Neural cell (in vitro differentiated cells): ENCODE measurements around the gene BAG5. TPM values are rescaled to one million over a fixed set of nuclear protein-coding genes. Genes with fewer than 3 reads are reported as not detected.
A peak's percentile ranks its signal among the peaks of the same experiment; 100 is the strongest.

Experiments used
- H2AFZ ChIP-seq: fragments of 200-600, 300-800 bp; sonication (generic), shearing (Covaris generic); 2 replicates; pipeline ENCODE4 v1.6.0; 2014; ENCODE audit warnings: low read depth, mild to moderate bottlenecking, antibody characterized with exemption, low read length, moderate library complexity
- H3F3A ChIP-seq: fragments of 200-600 bp; shearing (Covaris generic); 2 replicates; pipeline ENCODE4 v1.6.1; 2016; ENCODE audit warnings: mild to moderate bottlenecking, moderate library complexity, mixed read lengths, antibody characterized with exemption, low read length; ENCODE audit not compliant: insufficient read depth, poor library complexity, severe bottlenecking
- H3K27ac ChIP-seq: fragments of 200-600, 300-800 bp; sonication (generic), shearing (Covaris generic); 2 replicates; pipeline ENCODE4 v1.5.1; 2014; ENCODE audit warnings: mild to moderate bottlenecking, low read length, moderate library complexity
- H3K27me3 ChIP-seq: fragments of 300-800, 200-600 bp; sonication (generic), shearing (Covaris generic); 2 replicates; pipeline ENCODE4 v1.6.0; 2014; ENCODE audit warnings: mild to moderate bottlenecking, low read depth, low read length, moderate library complexity; ENCODE audit not compliant: insufficient read depth
- H3K36me3 ChIP-seq: fragments of 300-800, 200-600 bp; sonication (generic), shearing (Covaris generic); 2 replicates; pipeline ENCODE4 v1.5.1; 2014; ENCODE audit warnings: mild to moderate bottlenecking, antibody characterized with exemption, low read length, moderate library complexity; ENCODE audit not compliant: insufficient read depth
- H3K4me2 ChIP-seq: fragments of 300-800, 200-600 bp; sonication (generic), shearing (Covaris generic); 2 replicates; pipeline ENCODE4 v1.6.0; 2014; ENCODE audit warnings: mild to moderate bottlenecking, low read length
- H3K4me3 ChIP-seq: fragments of 300-800, 200-600 bp; sonication (generic), shearing (Covaris generic); 2 replicates; pipeline ENCODE4 v1.5.1; 2014; ENCODE audit warnings: mild to moderate bottlenecking, low read length, moderate library complexity
- H3K79me2 ChIP-seq: fragments of 200-600 bp; shearing (Covaris generic); replicated peaks from 2 replicates; pipeline ENCODE4 v1.6.0; 2014; ENCODE audit warnings: mild to moderate bottlenecking, low read length, moderate library complexity; ENCODE audit not compliant: insufficient read depth
- H3K9ac ChIP-seq: fragments of 300-800, 200-600 bp; sonication (generic), shearing (Covaris generic); 2 replicates; pipeline ENCODE4 v1.6.1; 2016; ENCODE audit warnings: mild to moderate bottlenecking, low read length, mixed read lengths
- H3K9me2 ChIP-seq: fragments of 200-600 bp; shearing (Covaris generic); 2 replicates; pipeline ENCODE4 v1.6.1; 2016; ENCODE audit warnings: mild to moderate bottlenecking, low read length, mixed read lengths; ENCODE audit not compliant: insufficient read depth
- H3K9me3 ChIP-seq: fragments of 200-600, 300-800 bp; sonication (generic), shearing (Covaris generic); 2 replicates; pipeline ENCODE4 v1.6.1; 2016; ENCODE audit warnings: mild to moderate bottlenecking, mixed run types, low read length, moderate library complexity, mixed read lengths
- H4K20me1 ChIP-seq: fragments of 200-600 bp; shearing (Covaris generic); 2 replicates; pipeline ENCODE4 v1.6.1; 2016; ENCODE audit warnings: mild to moderate bottlenecking, mixed run types; ENCODE audit not compliant: insufficient read depth
- EP300 ChIP-seq: fragments of 450-650 bp; conservative IDR thresholded peaks from 2 replicates; pipeline ENCODE4 v1.6.1; 2014; ENCODE audit warnings: antibody characterized with exemption, mild to moderate bottlenecking, moderate library complexity; ENCODE audit not compliant: poor library complexity, severe bottlenecking
- EZH2 ChIP-seq: fragments of 200-600, 300-800 bp; shearing (Covaris generic), sonication (generic); IDR thresholded peaks from 2 replicates; pipeline ENCODE4 v1.6.1; 2014; ENCODE audit warnings: antibody characterized with exemption, low read length, borderline replicate concordance, mild to moderate bottlenecking; ENCODE audit not compliant: insufficient read depth, poor library complexity, severe bottlenecking
- MXI1 ChIP-seq: fragments of 450-650 bp; conservative IDR thresholded peaks from 2 replicates; pipeline ENCODE4 v1.6.1; 2014; ENCODE audit warnings: antibody characterized with exemption, mild to moderate bottlenecking; ENCODE audit not compliant: poor library complexity, severe bottlenecking
- POLR2AphosphoS5 ChIP-seq: IDR thresholded peaks from 2 replicates; pipeline ENCODE4 v1.6.1; 2012
- RAD21 ChIP-seq: fragments of 450-650 bp; conservative IDR thresholded peaks from 2 replicates; pipeline ENCODE4 v1.6.1; 2014; ENCODE audit warnings: antibody characterized with exemption, mild to moderate bottlenecking, moderate library complexity
- SMC3 ChIP-seq: fragments of 450-650 bp; conservative IDR thresholded peaks from 2 replicates; pipeline ENCODE4 v1.6.1; 2014; ENCODE audit warnings: antibody characterized with exemption, mild to moderate bottlenecking, moderate library complexity; ENCODE audit not compliant: poor library complexity
- TAF1 ChIP-seq: IDR thresholded peaks from 2 replicates; pipeline ENCODE4 v1.6.1; 2012; ENCODE audit warnings: low read depth
- polyA plus RNA-seq: library from polyadenylated mRNA; depleted of rRNA; stranded (reverse); fragments of >200 nt; gene quantifications from 2 replicates; pipeline ENCODE4 v1.2.3, GENCODE V29; 2014
- TF ChIP-seq, protein P1 (sequence below): fragments of 450-650 bp; IDR thresholded peaks from 2 replicates; pipeline ENCODE4 v1.5.1; 2014; ENCODE audit warnings: antibody characterized with exemption, mild to moderate bottlenecking, moderate library complexity; ENCODE audit not compliant: poor library complexity, severe bottlenecking
- TF ChIP-seq, protein P2 (sequence below): IDR thresholded peaks from 2 replicates; pipeline ENCODE4 v1.6.1; 2012; ENCODE audit warnings: borderline replicate concordance

The BAG5 gene
- polyA plus RNA-seq, 1 donor from 2014 or later: 25.5 TPM

DNA sequence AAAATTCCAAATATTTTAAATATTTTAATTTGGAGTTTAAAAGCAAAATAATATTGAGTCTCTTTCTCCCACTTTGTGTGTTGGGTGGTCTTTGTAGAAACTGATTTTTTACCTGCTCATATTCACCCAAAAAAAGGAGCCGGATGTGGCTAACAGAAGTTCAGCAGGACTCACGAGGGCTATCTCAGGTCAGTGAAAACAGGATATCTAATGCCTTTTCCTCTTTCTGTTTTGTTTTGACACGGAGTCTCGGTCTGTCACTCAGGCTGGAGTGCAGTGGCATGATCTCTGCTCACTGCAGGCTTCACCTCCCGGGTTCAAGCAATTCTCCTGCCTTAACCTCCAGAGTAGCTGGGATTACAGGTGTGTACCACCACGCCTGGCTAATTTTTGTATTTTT is 31.1 kb upstream of the BAG5 start:
- H3F3A ChIP-seq: peaks cover 4% of the 10 kb centered on the region
- no peaks in the 10 kb centered on the region for H3K27me3 ChIP-seq
- no peaks in the 10 kb centered on the region for H3K79me2 ChIP-seq
- no peak overlapping the region for H3K4me2 ChIP-seq
- TF ChIP-seq, protein P1, sequence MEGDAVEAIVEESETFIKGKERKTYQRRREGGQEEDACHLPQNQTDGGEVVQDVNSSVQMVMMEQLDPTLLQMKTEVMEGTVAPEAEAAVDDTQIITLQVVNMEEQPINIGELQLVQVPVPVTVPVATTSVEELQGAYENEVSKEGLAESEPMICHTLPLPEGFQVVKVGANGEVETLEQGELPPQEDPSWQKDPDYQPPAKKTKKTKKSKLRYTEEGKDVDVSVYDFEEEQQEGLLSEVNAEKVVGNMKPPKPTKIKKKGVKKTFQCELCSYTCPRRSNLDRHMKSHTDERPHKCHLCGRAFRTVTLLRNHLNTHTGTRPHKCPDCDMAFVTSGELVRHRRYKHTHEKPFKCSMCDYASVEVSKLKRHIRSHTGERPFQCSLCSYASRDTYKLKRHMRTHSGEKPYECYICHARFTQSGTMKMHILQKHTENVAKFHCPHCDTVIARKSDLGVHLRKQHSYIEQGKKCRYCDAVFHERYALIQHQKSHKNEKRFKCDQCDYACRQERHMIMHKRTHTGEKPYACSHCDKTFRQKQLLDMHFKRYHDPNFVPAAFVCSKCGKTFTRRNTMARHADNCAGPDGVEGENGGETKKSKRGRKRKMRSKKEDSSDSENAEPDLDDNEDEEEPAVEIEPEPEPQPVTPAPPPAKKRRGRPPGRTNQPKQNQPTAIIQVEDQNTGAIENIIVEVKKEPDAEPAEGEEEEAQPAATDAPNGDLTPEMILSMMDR: no peak
- TF ChIP-seq MXI1 (no peak), EP300 (no peak)
- no peaks in the 10 kb centered on the region for H3K9me3 ChIP-seq
- no peaks in the 10 kb centered on the region for H3K36me3 ChIP-seq
- H3K27ac ChIP-seq: peak overlapping the region; percentile 66
- H2AFZ ChIP-seq: no peak overlapping the region
- H4K20me1 ChIP-seq: no peaks in the 10 kb centered on the region
- H3K9me2 ChIP-seq: no peaks in the 10 kb centered on the region
- H3K9ac ChIP-seq: no peak overlapping the region
- H3K4me3 ChIP-seq: no peak overlapping the region

DNA sequence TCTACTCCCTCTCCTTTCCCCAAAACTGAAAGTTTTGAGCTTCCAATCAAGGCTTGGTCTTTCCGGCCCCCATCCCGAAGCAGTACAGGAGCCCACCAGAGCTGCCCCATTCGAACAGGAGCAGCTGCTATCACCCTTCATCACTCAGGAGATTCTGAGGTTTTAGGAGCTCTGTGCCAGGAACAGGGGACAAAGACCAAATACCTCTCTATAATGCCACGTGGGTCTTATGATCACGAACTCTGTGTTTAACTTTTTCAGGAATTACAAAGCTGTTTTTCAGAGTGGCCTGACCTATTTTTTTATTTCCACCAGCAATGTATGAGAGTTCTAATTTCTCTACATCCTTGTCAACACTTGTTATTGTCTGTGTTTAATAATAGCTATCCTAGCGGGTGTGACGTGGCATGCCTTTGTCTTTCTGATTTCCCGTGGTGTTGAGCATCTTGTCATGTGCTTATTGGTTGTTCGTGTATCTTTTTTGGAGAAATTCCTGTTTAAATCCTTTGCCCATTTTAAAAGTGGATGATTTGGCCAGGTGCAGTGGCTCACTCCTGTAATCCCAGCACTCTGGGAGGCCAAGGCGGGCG is 22.0 kb upstream of the BAG5 start:
- Histone ChIP-seq H3K36me3 (peaks cover 6% of the 10 kb centered on the region), H3K9ac (no peak overlapping the region), H3F3A (no peaks in the 10 kb centered on the region), H3K4me3 (no peak overlapping the region), H4K20me1 (no peaks in the 10 kb centered on the region), H3K27ac (no peak overlapping the region), H3K4me2 (no peak overlapping the region), H2AFZ (no peak overlapping the region), H3K27me3 (no peaks in the 10 kb centered on the region), H3K9me3 (no peaks in the 10 kb centered on the region), H3K79me2 (peaks cover 3% of the 10 kb centered on the region), H3K9me2 (no peaks in the 10 kb centered on the region)
- TF ChIP-seq, protein P2, sequence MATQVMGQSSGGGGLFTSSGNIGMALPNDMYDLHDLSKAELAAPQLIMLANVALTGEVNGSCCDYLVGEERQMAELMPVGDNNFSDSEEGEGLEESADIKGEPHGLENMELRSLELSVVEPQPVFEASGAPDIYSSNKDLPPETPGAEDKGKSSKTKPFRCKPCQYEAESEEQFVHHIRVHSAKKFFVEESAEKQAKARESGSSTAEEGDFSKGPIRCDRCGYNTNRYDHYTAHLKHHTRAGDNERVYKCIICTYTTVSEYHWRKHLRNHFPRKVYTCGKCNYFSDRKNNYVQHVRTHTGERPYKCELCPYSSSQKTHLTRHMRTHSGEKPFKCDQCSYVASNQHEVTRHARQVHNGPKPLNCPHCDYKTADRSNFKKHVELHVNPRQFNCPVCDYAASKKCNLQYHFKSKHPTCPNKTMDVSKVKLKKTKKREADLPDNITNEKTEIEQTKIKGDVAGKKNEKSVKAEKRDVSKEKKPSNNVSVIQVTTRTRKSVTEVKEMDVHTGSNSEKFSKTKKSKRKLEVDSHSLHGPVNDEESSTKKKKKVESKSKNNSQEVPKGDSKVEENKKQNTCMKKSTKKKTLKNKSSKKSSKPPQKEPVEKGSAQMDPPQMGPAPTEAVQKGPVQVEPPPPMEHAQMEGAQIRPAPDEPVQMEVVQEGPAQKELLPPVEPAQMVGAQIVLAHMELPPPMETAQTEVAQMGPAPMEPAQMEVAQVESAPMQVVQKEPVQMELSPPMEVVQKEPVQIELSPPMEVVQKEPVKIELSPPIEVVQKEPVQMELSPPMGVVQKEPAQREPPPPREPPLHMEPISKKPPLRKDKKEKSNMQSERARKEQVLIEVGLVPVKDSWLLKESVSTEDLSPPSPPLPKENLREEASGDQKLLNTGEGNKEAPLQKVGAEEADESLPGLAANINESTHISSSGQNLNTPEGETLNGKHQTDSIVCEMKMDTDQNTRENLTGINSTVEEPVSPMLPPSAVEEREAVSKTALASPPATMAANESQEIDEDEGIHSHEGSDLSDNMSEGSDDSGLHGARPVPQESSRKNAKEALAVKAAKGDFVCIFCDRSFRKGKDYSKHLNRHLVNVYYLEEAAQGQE: no peak
- no peak for TF ChIP-seq EZH2
- no peak for TF ChIP-seq EP300
- no peak for TF ChIP-seq RAD21
- TF ChIP-seq POLR2AphosphoS5: no peak
- TF ChIP-seq, protein P1: no peak
- no peak for TF ChIP-seq TAF1
- no peak for TF ChIP-seq MXI1
- TF ChIP-seq SMC3: no peak
